Effector CD4-positive, alpha-beta T cell (primary cell): Measurements from ENCODE around the gene SLC12A2.

Experiments used
- DNase-seq: peaks from one replicate; pipeline ENCODE4 v3.0.0-alpha.2; 2020

SLC12A2 gene

DNA sequence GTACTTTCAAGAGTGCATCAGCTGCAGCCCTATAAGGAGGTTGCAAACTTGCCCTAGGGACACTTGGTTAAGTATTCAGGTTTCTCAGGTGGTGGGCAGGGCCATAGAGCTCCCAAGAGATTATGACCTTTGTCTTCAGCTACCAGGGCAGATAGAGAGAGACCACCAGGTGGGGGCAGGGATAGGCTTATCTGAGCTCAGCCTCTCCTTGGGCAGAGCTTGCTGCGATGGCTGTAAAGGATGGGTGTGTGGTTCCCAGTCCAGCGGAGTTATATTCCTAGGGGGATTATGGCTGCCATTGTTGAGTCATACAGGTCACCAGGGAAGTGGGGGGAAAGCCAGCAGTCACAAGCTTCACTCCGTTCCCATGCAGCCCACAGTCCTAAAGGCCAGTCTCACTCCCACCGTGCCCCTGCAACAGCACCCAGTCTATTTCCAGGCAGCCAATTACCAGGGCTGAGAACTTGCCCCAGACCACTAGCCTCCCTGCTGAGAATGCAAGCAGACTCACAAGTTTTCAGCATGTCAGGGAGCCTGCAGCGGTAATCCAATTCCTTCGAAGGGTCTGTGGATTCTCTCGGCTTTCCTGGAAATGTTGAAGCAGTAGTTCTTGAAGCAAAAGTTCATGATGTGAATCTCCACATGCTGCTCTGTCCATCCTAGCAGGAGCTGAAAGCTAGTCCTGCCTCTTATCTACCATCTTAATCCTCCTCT is 151.5 kb downstream of the SLC12A2 start:
- DNase-seq = no peak

DNA sequence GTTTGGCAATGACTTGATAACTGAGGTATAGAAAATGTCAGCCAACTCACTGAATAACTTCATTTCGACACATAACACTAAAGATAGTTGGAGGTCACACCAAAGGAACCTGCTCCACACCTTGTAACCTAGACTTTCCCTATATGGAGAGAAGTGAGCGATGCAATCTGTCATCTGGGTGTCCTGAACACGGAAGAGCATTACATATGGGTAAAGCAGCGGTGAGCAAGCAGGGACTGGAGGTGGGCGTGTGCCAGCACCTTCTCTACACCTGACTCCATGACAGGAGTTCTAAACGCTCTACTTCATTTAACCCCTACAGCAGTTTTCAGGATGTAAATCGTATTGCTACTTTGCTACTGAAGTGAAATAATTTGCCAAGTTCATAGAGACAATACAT is 152.8 kb downstream of the SLC12A2 start:
- no peak for DNase-seq

DNA sequence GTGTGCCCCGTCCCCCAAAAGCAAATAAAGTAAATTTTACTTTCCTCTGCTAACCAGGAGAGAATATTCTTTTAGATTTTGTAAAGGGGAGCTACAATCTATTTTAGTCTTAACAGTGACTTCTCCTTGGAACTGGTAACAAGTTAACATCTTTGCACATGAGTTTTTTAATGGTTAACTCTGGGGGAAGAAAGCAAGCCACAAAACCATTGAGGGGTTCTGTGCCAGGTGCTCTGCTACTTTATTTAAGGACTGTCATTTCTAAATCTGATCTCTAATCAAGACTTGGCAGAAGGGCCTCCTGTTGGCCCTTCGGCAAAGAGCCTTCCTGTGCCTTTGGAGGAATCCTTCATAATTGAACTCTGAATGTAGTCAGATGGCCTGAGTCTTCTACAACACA is 153.4 kb downstream of the SLC12A2 start:
- DNase-seq = no peak

DNA sequence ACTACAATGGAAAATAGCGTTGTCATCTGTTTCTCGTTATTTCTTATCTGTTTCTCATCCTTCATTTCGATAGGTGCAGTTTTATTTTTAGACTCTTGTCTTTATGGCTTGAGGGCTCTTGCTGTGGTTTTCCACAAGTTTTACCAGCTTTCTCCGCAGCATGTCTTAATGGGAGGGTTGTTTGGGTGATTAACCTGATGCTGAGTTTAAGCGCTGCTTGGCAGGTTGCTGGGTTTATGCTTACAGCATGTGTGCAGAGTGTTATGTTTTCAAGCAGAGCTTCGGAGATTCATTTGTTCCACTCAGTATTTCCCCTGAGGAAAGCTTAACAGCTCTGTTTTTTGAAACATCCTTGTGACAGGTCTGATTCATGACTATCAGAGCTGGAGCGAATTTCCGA is 154.0 kb downstream of the SLC12A2 start:
- no peak for DNase-seq
